ENCODE measurements around the gene HIP1. TPM values are rescaled to one million over a fixed set of nuclear protein-coding genes. Genes with fewer than 3 reads are reported as not detected.

Gene HIP1
- total RNA-seq, 1 donor = 25.7 TPM

- H3K79me2 ChIP-seq (ENCODE audit: insufficient read depth, low read length) = no peaks in the 10 kb centered on the region
- no peak for TF ChIP-seq CTCF (IDR thresholded peaks at IDR 0.05; ENCODE audit: extremely low read depth, low read depth, low read length)
- H3K4me3 ChIP-seq (ENCODE audit: insufficient read depth, low read length) = no peak overlapping the region
- no peaks in the 10 kb centered on the region for H3K9me3 ChIP-seq (ENCODE audit: low read depth, low read length)
- peak overlapping the region; percentile 81 for H3K27ac ChIP-seq (ENCODE audit: low read depth, low read length)
- no peak overlapping the region for H2AFZ ChIP-seq (ENCODE audit: low read length)
- no peaks in the 10 kb centered on the region for H4K20me1 ChIP-seq (ENCODE audit: insufficient read depth, low read length)
- peaks cover 26% of the 10 kb centered on the region for H3K4me1 ChIP-seq (ENCODE audit: insufficient read depth, low read length)
- H3K4me2 ChIP-seq (ENCODE audit: insufficient read depth, low read length) = peak overlapping the region; percentile 44
- no peaks in the 10 kb centered on the region for H3K27me3 ChIP-seq (ENCODE audit: insufficient read depth, low read length)
- H3K36me3 ChIP-seq (ENCODE audit: insufficient read depth, low read length) = no peaks in the 10 kb centered on the region
- peak; percentile 68 for DNase-seq (ENCODE audit: insufficient read length, low spot score, missing footprints)
These were observed 21.6 kb downstream of the HIP1 start for GRCh38 chr7:75716992-75717626.

GRCh38 chr7:75715864-75716263 is 22.9 kb downstream of the HIP1 start:
- H3K9me3 ChIP-seq (ENCODE audit: low read depth, low read length) = no peaks in the 10 kb centered on the region
- no peaks in the 10 kb centered on the region for H4K20me1 ChIP-seq (ENCODE audit: insufficient read depth, low read length)
- H3K4me3 ChIP-seq (ENCODE audit: insufficient read depth, low read length) = no peak overlapping the region
- peak overlapping the region; percentile 54 for H3K27ac ChIP-seq (ENCODE audit: low read depth, low read length)
- no peaks in the 10 kb centered on the region for H3K27me3 ChIP-seq (ENCODE audit: insufficient read depth, low read length)
- DNase-seq (ENCODE audit: insufficient read length, low spot score, missing footprints) = no peak
- no peak for TF ChIP-seq CTCF (IDR thresholded peaks at IDR 0.05; ENCODE audit: extremely low read depth, low read depth, low read length)
- H3K36me3 ChIP-seq (ENCODE audit: insufficient read depth, low read length) = no peaks in the 10 kb centered on the region
- no peak overlapping the region for H2AFZ ChIP-seq (ENCODE audit: low read length)
- peak overlapping the region; percentile 7 for H3K4me2 ChIP-seq (ENCODE audit: insufficient read depth, low read length)
- peaks cover 38% of the 10 kb centered on the region for H3K4me1 ChIP-seq (ENCODE audit: insufficient read depth, low read length)
- no peaks in the 10 kb centered on the region for H3K79me2 ChIP-seq (ENCODE audit: insufficient read depth, low read length)

GRCh38 chr7:75712517-75713361 is 26.0 kb downstream of the HIP1 start:
- H3K9me3 ChIP-seq (ENCODE audit: low read depth, low read length) = no peaks in the 10 kb centered on the region
- DNase-seq (ENCODE audit: insufficient read length, low spot score, missing footprints) = no peak
- no peak for TF ChIP-seq CTCF (IDR thresholded peaks at IDR 0.05; ENCODE audit: extremely low read depth, low read depth, low read length)
- no peaks in the 10 kb centered on the region for H4K20me1 ChIP-seq (ENCODE audit: insufficient read depth, low read length)
- no peaks in the 10 kb centered on the region for H3K27me3 ChIP-seq (ENCODE audit: insufficient read depth, low read length)
- H3K4me1 ChIP-seq (ENCODE audit: insufficient read depth, low read length) = peaks cover 39% of the 10 kb centered on the region
- no peaks in the 10 kb centered on the region for H3K79me2 ChIP-seq (ENCODE audit: insufficient read depth, low read length)
- peak overlapping the region; percentile 49 for H3K4me2 ChIP-seq (ENCODE audit: insufficient read depth, low read length)
- H3K27ac ChIP-seq (ENCODE audit: low read depth, low read length) = peak overlapping the region; percentile 83
- H3K4me3 ChIP-seq (ENCODE audit: insufficient read depth, low read length) = no peak overlapping the region
- no peaks in the 10 kb centered on the region for H3K36me3 ChIP-seq (ENCODE audit: insufficient read depth, low read length)
- H2AFZ ChIP-seq (ENCODE audit: low read length) = no peak overlapping the region

Data from osteoblast (primary cell).